ENCODE measurements around the gene MIPEP.
A peak's percentile ranks its signal among the peaks of the same experiment; 100 is the strongest.

The MIPEP gene

GRCh38 chr13:23744315-23744714 lies 144.9 kb downstream of the MIPEP start:
- H3K4me3 ChIP-seq (ENCODE audit: low read depth, low read length) = no peak overlapping the region
- TF ChIP-seq CTCF (IDR thresholded peaks at IDR 0.05; ENCODE audit: insufficient read depth, low read depth, low read length, missing control alignments) = no peak
- no peak for DNase-seq (ENCODE audit: low read depth)

GRCh38 chr13:23743278-23744076 lies 145.7 kb downstream of the MIPEP start:
- no peak for DNase-seq (ENCODE audit: low read depth)
- TF ChIP-seq CTCF (IDR thresholded peaks at IDR 0.05; ENCODE audit: insufficient read depth, low read depth, low read length, missing control alignments) = no peak
- H3K4me3 ChIP-seq (ENCODE audit: low read depth, low read length) = no peak overlapping the region

GRCh38 chr13:23741879-23742510 lies 147.2 kb downstream of the MIPEP start:
- TF ChIP-seq CTCF (IDR thresholded peaks at IDR 0.05; ENCODE audit: insufficient read depth, low read depth, low read length, missing control alignments) = peak; percentile 51
- DNase-seq (ENCODE audit: low read depth) = peak; percentile 33
- no peak overlapping the region for H3K4me3 ChIP-seq (ENCODE audit: low read depth, low read length)

- TF ChIP-seq CTCF (IDR thresholded peaks at IDR 0.05; ENCODE audit: insufficient read depth, low read depth, low read length, missing control alignments) = no peak
- H3K4me3 ChIP-seq (ENCODE audit: low read depth, low read length) = no peak overlapping the region
- no peak for DNase-seq (ENCODE audit: low read depth)
These were observed 149.2 kb downstream of the MIPEP start for GRCh38 chr13:23740002-23740401.

- H3K4me3 ChIP-seq (ENCODE audit: low read depth, low read length) = no peak overlapping the region
- no peak for TF ChIP-seq CTCF (IDR thresholded peaks at IDR 0.05; ENCODE audit: insufficient read depth, low read depth, low read length, missing control alignments)
- DNase-seq (ENCODE audit: low read depth) = no peak
These were observed 149.6 kb downstream of the MIPEP start for GRCh38 chr13:23739596-23739995.

GRCh38 chr13:23736541-23736940 lies 152.7 kb downstream of the MIPEP start:
- no peak for DNase-seq (ENCODE audit: low read depth)
- H3K4me3 ChIP-seq (ENCODE audit: low read depth, low read length) = no peak overlapping the region
- TF ChIP-seq CTCF (IDR thresholded peaks at IDR 0.05; ENCODE audit: insufficient read depth, low read depth, low read length, missing control alignments) = no peak
